GM12874 (cell line): ENCODE measurements around the gene SERPINF2.

ENCODE experiments used
- TF ChIP-seq, protein P1 (sequence below): IDR thresholded peaks from 2 replicates; pipeline ENCODE4 v1.5.1; 2011; ENCODE audit warnings: low read depth, mild to moderate bottlenecking, control low read depth, low read length, moderate library complexity; ENCODE audit not compliant: insufficient read depth

SERPINF2 gene

DNA sequence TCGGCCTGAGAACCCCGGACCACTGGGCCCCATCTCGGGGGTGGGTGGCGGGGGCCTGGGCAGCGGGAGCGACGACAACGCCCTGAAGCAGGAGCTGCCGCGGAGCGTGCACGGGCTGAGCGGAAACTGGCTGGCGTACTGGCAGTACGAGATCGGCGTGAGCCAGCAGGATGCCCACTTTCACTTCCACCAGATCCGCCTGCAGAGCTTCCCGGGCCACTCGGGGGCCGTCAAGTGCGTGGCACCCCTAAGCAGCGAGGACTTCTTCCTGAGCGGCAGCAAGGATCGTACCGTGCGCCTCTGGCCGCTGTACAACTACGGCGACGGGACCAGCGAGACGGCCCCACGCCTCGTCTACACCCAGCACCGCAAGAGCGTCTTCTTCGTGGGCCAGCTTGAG, 8.9 kb upstream of the SERPINF2 start:
- TF ChIP-seq, protein P1, sequence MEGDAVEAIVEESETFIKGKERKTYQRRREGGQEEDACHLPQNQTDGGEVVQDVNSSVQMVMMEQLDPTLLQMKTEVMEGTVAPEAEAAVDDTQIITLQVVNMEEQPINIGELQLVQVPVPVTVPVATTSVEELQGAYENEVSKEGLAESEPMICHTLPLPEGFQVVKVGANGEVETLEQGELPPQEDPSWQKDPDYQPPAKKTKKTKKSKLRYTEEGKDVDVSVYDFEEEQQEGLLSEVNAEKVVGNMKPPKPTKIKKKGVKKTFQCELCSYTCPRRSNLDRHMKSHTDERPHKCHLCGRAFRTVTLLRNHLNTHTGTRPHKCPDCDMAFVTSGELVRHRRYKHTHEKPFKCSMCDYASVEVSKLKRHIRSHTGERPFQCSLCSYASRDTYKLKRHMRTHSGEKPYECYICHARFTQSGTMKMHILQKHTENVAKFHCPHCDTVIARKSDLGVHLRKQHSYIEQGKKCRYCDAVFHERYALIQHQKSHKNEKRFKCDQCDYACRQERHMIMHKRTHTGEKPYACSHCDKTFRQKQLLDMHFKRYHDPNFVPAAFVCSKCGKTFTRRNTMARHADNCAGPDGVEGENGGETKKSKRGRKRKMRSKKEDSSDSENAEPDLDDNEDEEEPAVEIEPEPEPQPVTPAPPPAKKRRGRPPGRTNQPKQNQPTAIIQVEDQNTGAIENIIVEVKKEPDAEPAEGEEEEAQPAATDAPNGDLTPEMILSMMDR = no peak

DNA sequence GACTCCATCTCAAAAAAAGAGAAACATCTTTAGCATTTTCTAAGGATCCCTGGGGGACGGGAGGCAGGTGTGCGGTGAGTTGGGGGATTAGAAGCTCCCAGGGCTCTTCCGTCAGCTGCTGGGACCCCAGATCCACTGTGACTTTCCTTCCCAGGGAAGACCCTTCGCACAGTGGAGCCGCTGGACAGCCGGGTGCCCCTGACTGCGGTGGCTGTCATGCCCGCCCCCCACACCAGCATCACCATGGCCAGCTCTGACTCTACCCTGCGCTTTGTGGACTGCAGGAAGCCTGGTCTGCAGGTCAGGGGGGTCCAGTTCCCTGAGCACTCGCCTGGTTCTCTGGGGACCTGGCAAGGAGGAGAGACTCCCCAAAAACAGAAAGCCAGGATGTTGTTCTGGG, 7.3 kb upstream of the SERPINF2 start:
- TF ChIP-seq, protein P1 = no peak

DNA sequence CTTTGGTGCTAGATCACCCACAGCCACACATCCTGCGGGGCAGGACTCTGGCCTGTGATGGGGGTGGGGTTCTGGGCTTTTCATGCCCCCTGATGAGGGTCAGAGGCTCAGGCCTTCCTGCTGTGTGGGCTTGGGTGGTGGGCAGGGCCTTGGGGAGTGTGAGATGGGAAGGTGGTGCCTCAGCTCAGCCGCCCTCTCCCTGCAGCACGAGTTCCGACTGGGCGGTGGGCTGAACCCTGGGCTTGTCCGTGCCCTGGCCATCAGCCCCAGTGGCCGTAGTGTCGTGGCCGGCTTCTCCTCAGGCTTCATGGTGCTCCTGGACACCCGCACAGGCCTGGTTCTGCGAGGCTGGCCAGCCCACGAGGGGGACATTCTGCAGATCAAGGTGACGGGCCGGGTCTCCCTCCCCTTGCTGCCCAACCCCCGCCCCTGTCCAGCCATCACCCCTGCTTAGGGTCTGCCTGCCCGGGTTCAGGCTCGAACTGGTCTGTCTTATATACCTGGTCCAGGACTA, 6.8 kb upstream of the SERPINF2 start:
- TF ChIP-seq, protein P1 = no peak

DNA sequence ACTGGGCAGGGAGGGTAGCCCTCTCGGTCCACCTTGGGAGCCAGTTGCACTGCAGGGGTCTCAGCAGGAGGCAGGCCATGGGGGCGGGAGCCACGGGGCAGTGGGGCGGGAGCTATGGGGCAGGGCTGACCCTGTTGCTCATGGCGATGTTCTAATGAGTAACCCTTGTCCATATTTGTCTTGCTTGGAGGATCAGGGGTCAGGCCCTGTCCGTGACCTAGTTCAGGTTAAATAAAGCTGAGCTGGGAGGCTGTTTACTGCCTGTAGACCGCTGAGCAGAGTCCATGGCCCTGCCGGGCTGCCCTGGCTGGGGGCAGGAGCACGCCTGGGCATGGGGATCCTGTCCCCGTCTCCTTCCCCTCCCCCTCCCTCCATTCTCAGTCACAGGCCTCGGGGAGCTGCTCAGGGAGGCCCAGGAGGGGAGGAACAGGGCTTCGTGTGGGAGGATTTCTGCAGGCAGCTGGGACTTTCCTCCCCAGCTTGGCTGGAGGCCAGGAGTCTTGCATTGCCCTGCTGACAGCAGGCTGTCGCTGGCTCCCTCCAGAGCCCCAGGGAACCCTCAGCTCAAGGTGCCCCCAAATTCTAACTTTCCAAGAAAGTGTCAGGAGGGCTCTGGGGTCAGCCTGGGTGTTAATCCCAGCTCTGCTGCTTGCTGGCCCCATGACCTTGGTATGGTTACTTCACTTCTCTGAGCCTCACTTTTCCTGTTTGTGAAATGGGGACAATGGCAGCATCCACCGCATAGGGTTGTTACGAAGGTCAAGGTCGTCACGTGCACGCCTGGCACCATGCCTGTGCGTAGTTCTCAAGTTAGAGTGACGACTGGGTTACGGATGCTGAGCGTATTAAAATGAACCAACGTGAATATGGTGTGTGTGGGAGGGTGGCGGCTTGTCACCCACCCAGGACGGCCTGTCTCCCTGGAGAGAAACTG, 6.1 kb upstream of the SERPINF2 start:
- TF ChIP-seq, protein P1 = no peak

DNA sequence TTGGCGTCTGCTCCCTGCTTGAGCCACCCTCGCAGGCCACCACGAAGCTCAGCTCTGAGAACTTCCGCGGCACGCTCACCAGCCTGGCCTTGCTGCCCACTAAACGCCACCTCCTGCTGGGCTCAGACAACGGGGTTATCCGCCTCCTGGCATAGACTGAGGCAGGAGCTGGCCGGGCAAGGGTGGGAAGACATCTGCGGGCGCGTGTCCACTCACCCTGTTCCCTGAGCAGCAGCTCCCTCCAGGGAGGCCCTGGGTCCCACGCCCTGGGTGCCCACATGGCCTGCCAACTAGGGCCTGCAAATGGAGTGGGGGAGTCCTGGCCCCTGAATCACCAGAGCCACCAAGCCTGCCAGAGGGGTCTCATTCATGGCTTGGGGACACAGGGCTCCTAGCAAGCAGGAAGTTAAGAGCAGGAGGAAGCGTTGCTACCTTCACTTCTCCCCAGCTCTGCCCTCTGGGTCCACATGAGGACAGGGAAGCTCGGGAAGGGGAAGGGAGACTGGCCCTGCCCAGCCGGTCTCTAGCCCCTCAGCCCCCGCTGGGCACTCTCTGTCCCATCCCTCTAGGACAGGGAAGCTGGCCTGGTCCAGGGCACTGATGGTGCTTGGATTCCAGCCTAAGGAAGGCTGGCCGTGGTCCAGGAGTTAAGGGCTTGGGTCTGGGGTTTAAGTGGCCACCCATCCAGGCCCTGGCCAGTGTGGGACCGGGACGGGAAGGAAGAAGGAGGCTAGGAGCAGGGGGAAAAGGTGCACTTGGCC, 5.0 kb upstream of the SERPINF2 start:
- TF ChIP-seq, protein P1 = no peak

DNA sequence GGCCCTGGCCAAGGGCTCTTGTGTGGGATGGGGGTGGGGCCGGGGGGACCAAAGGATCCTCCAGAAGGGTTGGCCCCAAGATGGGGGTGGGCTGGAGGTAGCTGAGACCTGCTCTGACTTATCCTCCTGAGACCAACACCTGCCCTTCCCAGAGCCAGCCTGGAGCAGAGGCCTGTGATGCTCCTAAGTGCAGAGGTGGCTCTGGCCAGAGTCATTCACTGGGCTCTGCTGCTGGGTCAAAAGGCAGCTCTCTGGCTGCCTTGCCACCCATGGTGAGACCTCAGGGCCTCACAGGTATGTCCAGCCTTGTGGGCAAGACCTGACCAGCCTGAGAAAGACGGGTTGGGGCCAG, 393 bp downstream of the SERPINF2 start:
- TF ChIP-seq, protein P1 = no peak

DNA sequence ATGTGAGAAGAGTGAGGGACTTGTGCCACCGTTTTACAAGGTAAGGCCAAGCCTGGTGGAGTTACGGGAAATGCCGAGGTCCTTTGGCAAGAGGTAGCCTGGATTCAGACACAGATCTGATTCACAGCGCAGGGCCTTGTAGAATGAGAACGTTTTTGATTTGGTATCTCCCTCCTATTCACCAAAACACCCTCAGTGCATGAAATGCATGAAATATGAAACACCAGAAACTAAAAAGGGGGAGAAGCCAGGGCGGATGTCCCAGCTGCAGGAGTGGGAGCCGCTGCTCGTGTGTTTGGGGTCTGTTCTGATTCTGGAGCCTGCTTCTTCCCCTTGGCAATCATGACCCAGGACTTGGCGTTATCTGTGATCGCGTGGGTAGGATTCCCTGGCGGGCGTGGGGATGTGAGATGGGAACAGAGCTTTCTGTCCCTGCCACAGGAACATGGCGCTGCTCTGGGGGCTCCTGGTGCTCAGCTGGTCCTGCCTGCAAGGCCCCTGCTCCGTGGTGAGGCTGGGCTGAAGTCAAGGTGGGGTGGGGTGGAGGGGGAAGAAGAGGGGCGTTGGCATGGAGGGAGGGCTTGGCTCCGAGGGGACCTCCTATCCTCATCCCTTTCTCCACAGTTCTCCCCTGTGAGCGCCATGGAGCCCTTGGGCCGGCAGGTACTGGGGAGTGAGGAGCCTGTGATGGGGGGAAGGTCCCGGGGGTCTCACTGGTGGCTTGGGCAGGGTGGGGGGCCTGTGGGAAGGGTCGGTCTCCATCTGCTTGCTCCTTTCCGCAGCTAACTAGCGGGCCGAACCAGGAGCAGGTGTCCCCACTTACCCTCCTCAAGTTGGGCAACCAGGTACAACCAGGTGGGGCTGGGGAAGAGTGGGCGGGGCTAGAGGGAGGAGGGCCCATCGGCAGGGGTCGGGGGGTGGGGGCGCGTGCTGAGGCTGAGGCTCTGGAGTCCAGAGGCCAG, 2.2 kb downstream of the SERPINF2 start:
- TF ChIP-seq, protein P1 = no peak
